Measurements from ENCODE around the gene MAEL. TPM values are rescaled to one million over a fixed set of nuclear protein-coding genes. Genes with fewer than 3 reads are reported as not detected.

Gene MAEL
- total and polyA plus RNA-seq, 2 of the 8 experiments (the other 6 are each of a cell fraction or from before 2014, with no cell fraction given) = 0.03 TPM; not detected in 1

GRCh38 chr1:166948856-166949350 is 40.2 kb upstream of the MAEL start (continued):
- TF ChIP-seq CHD1 (IDR thresholded peaks at IDR 0.05; ENCODE audit: low read depth, low read length) = no peak
- TF ChIP-seq MAFK (IDR thresholded peaks at IDR 0.05; ENCODE audit: low read depth, low read length) = no peak
- no peak for TF ChIP-seq RXRA (IDR thresholded peaks at IDR 0.05; ENCODE audit: insufficient read depth, low read depth, low read length)

All from H1 (cell line).